Kidney (tissue), 14 donors: Measurements from ENCODE around the gene RASGRF1. TPM values are rescaled to one million over a fixed set of nuclear protein-coding genes. Genes with fewer than 3 reads are reported as not detected.
A peak's percentile ranks its signal among the peaks of the same experiment; 100 is the strongest.

Experiments
- DNase-seq, 5 donors: peaks; one replicate each; pipeline ENCODE4 v3.0.0-alpha.2; 2013 to 2020
- FAIRE-seq: peaks from 2 replicates; lab custom pipeline; 2012; peaks lifted over from hg19 to GRCh38; lab: Jason Lieb, UNC
- H3K27ac ChIP-seq, 2 donors: one replicate each; pipeline ENCODE4 v1.7.0; 2013; ENCODE audit warnings: low read depth in 2 of 2, low read length in 2 of 2, inconsistent platforms in 1 of 2
- H3K27me3 ChIP-seq: one replicate; pipeline ENCODE4 v1.7.1; 2013; ENCODE audit warnings: low read length, inconsistent platforms; ENCODE audit not compliant: control insufficient read depth, insufficient read depth
- H3K36me3 ChIP-seq, 3 donors: one replicate each; pipeline versions ENCODE4 v1.7.0 to v1.7.1; 2013; ENCODE audit warnings: low read length in 3 of 3, control low read depth in 1 of 3, inconsistent platforms in 1 of 3; ENCODE audit not compliant: insufficient read depth in 3 of 3, control insufficient read depth in 2 of 3
- H3K4me1 ChIP-seq, 3 donors: one replicate each; pipeline versions ENCODE4 v1.7.0 to v1.7.1; 2013; ENCODE audit warnings: low read length in 3 of 3, inconsistent platforms in 1 of 3, low read depth in 1 of 3; ENCODE audit not compliant: control insufficient read depth in 2 of 3, insufficient read depth in 2 of 3
- H3K4me3 ChIP-seq, 3 donors: one replicate each; pipeline versions ENCODE4 v1.7.0 to v1.8.1; 2013; ENCODE audit warnings: low read length in 3 of 3, control low read depth in 1 of 3, inconsistent platforms in 1 of 3
- H3K9ac ChIP-seq, 3 donors: one replicate each; pipeline versions ENCODE4 v1.7.0 to v1.7.1; 2013; ENCODE audit warnings: low read length in 3 of 3, control low read depth in 1 of 3, inconsistent platforms in 1 of 3
- H3K9me3 ChIP-seq, 3 donors: one replicate each; pipeline versions ENCODE4 v1.7.0 to v1.7.1; 2013; ENCODE audit warnings: low read length in 3 of 3, control low read depth in 1 of 3, inconsistent platforms in 1 of 3; ENCODE audit not compliant: control insufficient read depth in 2 of 3, insufficient read depth in 1 of 3
- intact Hi-C: fragments of 100-400 bp; cut with DNase I; formaldehyde crosslinking; loops from one replicate; pipeline ENCODE4 v1.11.1; 2022
- polyA plus RNA-seq: library from polyadenylated mRNA; stranded (reverse); fragments of 350-450 nt; fragmentation: Illumina TruSeq; extraction: RNeasy Lipid Tissue Mini Kit (QIAGEN cat#74804); gene quantifications from one replicate; pipeline ENCODE4 v1.2.3, GENCODE V29; 2014; ENCODE audit warnings: low read depth, low replicate concordance; ENCODE audit not compliant: insufficient read depth
- total RNA-seq: library from RNA; stranded (reverse); fragmentation: NEBNext Ultra II Directional; extraction: Animal tissue kit (Norgen Biotek cat#: 25700); gene quantifications from one replicate; pipeline ENCODE4 v1.2.1, GENCODE V29; 2021
- TF ChIP-seq, protein P1 (sequence below): IDR thresholded peaks from 3 replicates; pipeline ENCODE4 v1.5.1; 2012; ENCODE audit warnings: mild to moderate bottlenecking, moderate library complexity, borderline replicate concordance; ENCODE audit not compliant: insufficient read depth; ENCODE audit errors: extremely low read depth
- donor health status: control.
- donor health status: control.
- donor health status: control.
- donor health status: control.
- donor health status: control.
- donor health status: DM: yes; HTN: yes; CAD: no.
- donor health status: Normal renal cell carcinoma (clear cell type).

RASGRF1 gene
- total and polyA plus RNA-seq, 2 donors from 2014 or later, result 0.98 to 4.2 TPM

DNA sequence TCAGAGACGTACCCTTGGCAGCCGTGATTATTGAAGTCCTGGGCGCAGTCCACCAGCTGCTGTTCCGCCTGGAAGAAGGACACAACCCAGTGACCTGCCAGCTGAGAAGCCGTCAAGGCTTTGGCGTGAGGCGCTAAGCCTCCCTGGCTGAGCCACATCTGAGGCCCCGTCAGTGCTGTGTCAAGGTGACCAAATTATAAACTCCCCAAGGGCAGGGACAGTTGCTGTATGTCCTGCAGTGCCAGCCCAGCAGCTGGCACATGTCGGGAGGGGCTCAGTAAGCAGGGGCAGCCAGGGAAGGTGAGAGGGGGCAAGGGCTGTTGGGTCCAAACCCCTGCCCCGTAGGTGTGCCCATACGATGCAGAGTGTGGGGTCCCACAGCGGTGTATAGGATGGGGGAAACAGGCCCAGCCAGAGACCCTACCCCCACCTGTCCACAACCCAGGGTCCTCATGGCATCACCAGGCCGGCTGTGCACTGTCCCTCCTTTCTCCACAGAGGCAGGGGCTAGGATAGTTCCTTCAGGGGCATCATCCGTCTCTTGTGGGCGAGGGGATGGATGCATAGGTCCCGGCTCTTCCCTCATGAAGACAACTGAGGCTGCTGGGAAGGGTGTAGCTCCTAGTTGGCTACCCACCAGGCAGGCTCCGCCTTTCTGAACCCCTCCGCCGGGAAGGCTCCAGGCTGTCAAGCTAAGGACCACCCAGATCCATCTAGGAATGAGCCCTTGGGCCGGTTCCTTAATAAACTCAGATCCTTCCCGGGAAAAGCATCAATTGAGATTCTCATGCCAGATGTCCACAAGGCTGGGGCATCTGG lies 158.9 kb downstream of the RASGRF1 start:
- peaks cover 0 to 42% (median 26%) of the 10 kb centered on the region in 3 donors for H3K4me1 ChIP-seq
- peak overlapping the region in 2 of 3 donors; percentile 27 to 29 for H3K9ac ChIP-seq
- FAIRE-seq (no peak), DNase-seq (peak in 1 of 5 donors; percentile 34)
- no peak overlapping the region for H3K4me3 ChIP-seq
- no peaks in the 10 kb centered on the region for H3K9me3 ChIP-seq
- TF ChIP-seq, protein P1, sequence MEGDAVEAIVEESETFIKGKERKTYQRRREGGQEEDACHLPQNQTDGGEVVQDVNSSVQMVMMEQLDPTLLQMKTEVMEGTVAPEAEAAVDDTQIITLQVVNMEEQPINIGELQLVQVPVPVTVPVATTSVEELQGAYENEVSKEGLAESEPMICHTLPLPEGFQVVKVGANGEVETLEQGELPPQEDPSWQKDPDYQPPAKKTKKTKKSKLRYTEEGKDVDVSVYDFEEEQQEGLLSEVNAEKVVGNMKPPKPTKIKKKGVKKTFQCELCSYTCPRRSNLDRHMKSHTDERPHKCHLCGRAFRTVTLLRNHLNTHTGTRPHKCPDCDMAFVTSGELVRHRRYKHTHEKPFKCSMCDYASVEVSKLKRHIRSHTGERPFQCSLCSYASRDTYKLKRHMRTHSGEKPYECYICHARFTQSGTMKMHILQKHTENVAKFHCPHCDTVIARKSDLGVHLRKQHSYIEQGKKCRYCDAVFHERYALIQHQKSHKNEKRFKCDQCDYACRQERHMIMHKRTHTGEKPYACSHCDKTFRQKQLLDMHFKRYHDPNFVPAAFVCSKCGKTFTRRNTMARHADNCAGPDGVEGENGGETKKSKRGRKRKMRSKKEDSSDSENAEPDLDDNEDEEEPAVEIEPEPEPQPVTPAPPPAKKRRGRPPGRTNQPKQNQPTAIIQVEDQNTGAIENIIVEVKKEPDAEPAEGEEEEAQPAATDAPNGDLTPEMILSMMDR, result no peak
- peak overlapping the region; percentile 85 to 94 for H3K27ac ChIP-seq
- intact Hi-C loops, result no loop called here
- H3K36me3 ChIP-seq, result peaks cover 3 to 56% (median 23%) of the 10 kb centered on the region in 3 donors
- H3K27me3 ChIP-seq, result no peaks in the 10 kb centered on the region

DNA sequence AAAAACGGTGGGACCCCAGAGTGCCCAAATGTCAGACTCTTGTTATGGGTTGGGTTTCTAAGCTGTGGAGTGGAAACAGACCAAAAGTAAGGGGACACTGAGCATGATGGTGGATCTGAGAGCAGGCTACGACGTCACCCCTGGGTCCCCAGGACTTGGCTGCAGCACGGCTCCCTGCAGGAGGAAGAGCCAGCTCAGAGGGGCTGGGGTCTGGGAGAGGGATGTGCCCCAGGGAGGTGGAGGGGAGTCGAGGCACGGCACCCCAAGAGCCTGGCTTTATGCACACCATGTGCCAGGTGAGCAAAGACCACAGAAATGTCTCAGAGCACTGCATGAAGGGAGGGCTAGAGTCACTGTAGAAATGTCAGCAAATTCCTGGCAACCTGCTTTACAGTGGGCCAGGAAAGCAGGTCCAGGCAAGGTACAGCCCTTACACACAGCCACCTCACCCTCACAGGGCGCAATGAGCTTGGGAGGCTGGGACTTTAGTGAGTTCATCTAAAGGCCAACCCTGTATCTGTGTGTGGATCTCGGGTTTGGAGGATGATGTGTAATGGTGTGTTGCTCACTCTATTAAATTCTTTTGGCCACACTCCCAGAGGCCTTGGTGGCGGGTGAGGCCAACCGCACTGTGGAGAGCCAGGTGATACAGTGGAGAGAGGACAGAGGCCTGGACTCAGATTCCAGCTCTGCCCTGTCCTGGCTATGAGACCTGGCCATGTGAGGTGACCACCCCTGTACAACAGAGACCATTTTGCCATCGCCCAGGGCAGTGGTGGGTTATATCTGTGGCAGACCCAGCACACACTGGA lies 159.8 kb downstream of the RASGRF1 start:
- TF ChIP-seq, protein P1, result no peak
- H3K27ac ChIP-seq, result peak overlapping the region; percentile 85 to 94
- no peak overlapping the region for H3K4me3 ChIP-seq
- peaks cover 0 to 42% (median 26%) of the 10 kb centered on the region in 3 donors for H3K4me1 ChIP-seq
- H3K27me3 ChIP-seq, result no peaks in the 10 kb centered on the region
- peak overlapping the region in 1 of 3 donors; percentile 29 for H3K9ac ChIP-seq
- no peak for FAIRE-seq
- peak in 3 of 5 donors; percentile 44 to 69 (median 64) for DNase-seq
- no peaks in the 10 kb centered on the region for H3K9me3 ChIP-seq
- peaks cover 5 to 64% (median 28%) of the 10 kb centered on the region in 3 donors for H3K36me3 ChIP-seq
- intact Hi-C loops, result no loop called here

DNA sequence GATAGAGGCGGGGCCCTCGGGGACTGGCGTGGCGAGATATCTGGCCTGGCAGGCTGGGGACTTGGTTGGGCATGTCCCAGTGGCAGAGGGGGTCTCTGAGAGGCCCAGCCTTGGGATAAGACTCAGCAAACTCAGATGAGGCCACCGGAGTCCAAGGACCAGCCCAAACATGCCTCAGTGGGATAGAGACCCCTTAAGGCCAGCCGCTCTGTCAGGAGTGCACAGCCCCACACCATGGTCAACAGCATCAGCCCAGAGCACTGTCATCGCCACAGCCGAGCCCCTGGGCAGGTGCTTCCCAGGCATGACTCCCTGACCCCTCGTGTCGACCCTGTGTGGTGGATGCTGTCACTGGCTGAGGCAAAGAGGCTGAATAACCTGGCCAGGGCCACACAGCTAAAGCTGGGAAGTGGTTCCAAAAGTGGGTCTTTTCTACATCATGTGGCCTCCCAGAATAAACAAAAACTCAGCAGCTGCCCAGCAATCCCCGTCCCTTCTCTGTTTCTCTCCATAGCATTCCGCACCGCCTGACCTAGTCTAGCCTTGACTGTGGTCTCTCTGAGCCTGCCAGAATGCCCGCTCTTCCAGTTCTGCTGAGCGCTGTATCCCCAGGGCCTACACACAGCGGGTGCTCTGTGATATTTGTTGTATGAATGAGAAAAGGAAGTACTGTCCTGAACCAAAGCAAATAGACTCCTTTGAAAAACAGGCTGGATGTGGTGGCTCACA lies 160.9 kb downstream of the RASGRF1 start:
- H3K27me3 ChIP-seq, result no peaks in the 10 kb centered on the region
- H3K4me3 ChIP-seq, result no peak overlapping the region
- TF ChIP-seq, protein P1, result no peak
- peaks cover 5 to 67% (median 31%) of the 10 kb centered on the region in 3 donors for H3K36me3 ChIP-seq
- FAIRE-seq, result no peak
- peaks cover 0 to 35% (median 26%) of the 10 kb centered on the region in 3 donors for H3K4me1 ChIP-seq
- peak overlapping the region in 1 of 3 donors; percentile 19 for H3K9ac ChIP-seq
- H3K27ac ChIP-seq, result no peak overlapping the region
- no peaks in the 10 kb centered on the region for H3K9me3 ChIP-seq
- intact Hi-C loops, result no loop called here
- DNase-seq, result no peak
